ENCODE results near the gene ZSCAN5A.
"Not testable (repeated sequence)": the region's sequence is repeated elsewhere in the genome, so short reads cannot be mapped to it uniquely, and the experiment has no call there.

Gene ZSCAN5A

GRCh38 chr19:56252699-56253422, 61.8 kb downstream of the ZSCAN5A start:
- DNase-seq (ENCODE audit: extremely low read depth, low read depth) = peak; percentile 22

GRCh38 chr19:56248736-56249338, 65.8 kb downstream of the ZSCAN5A start:
- not testable (repeated sequence) for DNase-seq (ENCODE audit: extremely low read depth, low read depth)

More at GRCh38 chr19:56252699-56253422, 61.8 kb downstream of the ZSCAN5A start:
- peak; percentile 84 for TF ChIP-seq CTCF (IDR thresholded peaks at IDR 0.05; ENCODE audit: low read depth, low read length)

- DNase-seq (ENCODE audit: extremely low read depth, low read depth) = not testable (repeated sequence)
Measured at GRCh38 chr19:56245764-56246163, 68.9 kb downstream of the ZSCAN5A start.

- no peak for DNase-seq (ENCODE audit: extremely low read depth, low read depth)
Measured at GRCh38 chr19:56245121-56245740, 69.4 kb downstream of the ZSCAN5A start.

GRCh38 chr19:56223481-56223880, 91.2 kb downstream of the ZSCAN5A start:
- no peak for DNase-seq (ENCODE audit: extremely low read depth, low read depth)
- no peak for TF ChIP-seq CTCF (IDR thresholded peaks at IDR 0.05; ENCODE audit: low read depth, low read length)

More at GRCh38 chr19:56245121-56245740, 69.4 kb downstream of the ZSCAN5A start:
- no peak for TF ChIP-seq CTCF (IDR thresholded peaks at IDR 0.05; ENCODE audit: low read depth, low read length)

GRCh38 chr19:56222901-56223300, 91.7 kb downstream of the ZSCAN5A start:
- no peak for TF ChIP-seq CTCF (IDR thresholded peaks at IDR 0.05; ENCODE audit: low read depth, low read length)
- DNase-seq (ENCODE audit: extremely low read depth, low read depth) = no peak

- no peak for TF ChIP-seq CTCF (IDR thresholded peaks at IDR 0.05; ENCODE audit: low read depth, low read length)
- no peak for DNase-seq (ENCODE audit: extremely low read depth, low read depth)
Measured at GRCh38 chr19:56221851-56222250, 92.8 kb downstream of the ZSCAN5A start.

GRCh38 chr19:56221442-56221841, 93.2 kb downstream of the ZSCAN5A start:
- not testable (repeated sequence) for DNase-seq (ENCODE audit: extremely low read depth, low read depth)

GRCh38 chr19:56218961-56219360, 95.7 kb downstream of the ZSCAN5A start:
- no peak for TF ChIP-seq CTCF (IDR thresholded peaks at IDR 0.05; ENCODE audit: low read depth, low read length)
- no peak for DNase-seq (ENCODE audit: extremely low read depth, low read depth)
